H1 (cell line): ENCODE data around the gene SOCS3. TPM values are rescaled to one million over a fixed set of nuclear protein-coding genes. Genes with fewer than 3 reads are reported as not detected.

ENCODE experiments used
- CTCF ChIA-PET: fragments of 300-600 bp; sonication (Branson Sonifier 250); formaldehyde crosslinking; loops from one replicate; lab custom pipeline; 2021; ENCODE audit not compliant: partially characterized antibody; lab: Charles Lee
- POLR2A ChIA-PET: fragments of 300-600 bp; sonication (Branson Sonifier 250); formaldehyde crosslinking; loops from one replicate; lab custom pipeline; 2021; ENCODE audit warnings: inconsistent platforms; ENCODE audit not compliant: partially characterized antibody; lab: Charles Lee
- DNase-seq, 2 experiments: peaks; one replicate each; pipeline versions ENCODE4 v3.0.0 to v3.0.0-alpha.2; 2010 to 2022; ENCODE audit warnings: low spot score in 2 of 2, low read depth in 1 of 2, mixed read lengths in 1 of 2
- FAIRE-seq: peaks from 2 replicates; lab custom pipeline; 2011; peaks lifted over from hg19 to GRCh38; lab: Jason Lieb, UNC
- H2AFZ ChIP-seq: 2 replicates; pipeline ENCODE4 v1.8.1; 2012; ENCODE audit warnings: low read length, inconsistent platforms
- H2AK5ac ChIP-seq: 2 replicates; pipeline ENCODE4 v1.6.1; 2013; ENCODE audit warnings: low read depth, low read length
- H2BK120ac ChIP-seq: replicated peaks from 2 replicates; pipeline ENCODE3; 2013; ENCODE audit warnings: low read depth, low read length, inconsistent platforms
- H2BK12ac ChIP-seq: 2 replicates; pipeline ENCODE4 v1.6.1; 2013; ENCODE audit warnings: low read depth, low read length
- H2BK15ac ChIP-seq: 2 replicates; pipeline ENCODE4 v1.6.1; 2013; ENCODE audit warnings: low read length
- H2BK20ac ChIP-seq: 2 replicates; pipeline ENCODE4 v1.6.1; 2013; ENCODE audit warnings: low read length
- H2BK5ac ChIP-seq: 2 replicates; pipeline ENCODE4 v1.6.1; 2013; ENCODE audit warnings: low read depth, low read length
- H3K14ac ChIP-seq: 2 replicates; pipeline ENCODE4 v1.6.1; 2013; ENCODE audit warnings: inconsistent platforms; ENCODE audit not compliant: insufficient read length
- H3K18ac ChIP-seq: 2 replicates; pipeline ENCODE4 v1.6.1; 2013; ENCODE audit warnings: low read length; ENCODE audit errors: extremely low read depth
- H3K23ac ChIP-seq: 2 replicates; pipeline ENCODE4 v1.6.1; 2013; ENCODE audit warnings: inconsistent platforms; ENCODE audit not compliant: insufficient read length
- H3K23me2 ChIP-seq: 2 replicates; pipeline ENCODE4 v1.6.1; 2013; ENCODE audit warnings: low read depth, low read length
- H3K27ac ChIP-seq: 2 replicates; pipeline ENCODE4 v1.6.1; 2011; ENCODE audit warnings: low read depth, low read length, inconsistent platforms
- H3K27me3 ChIP-seq, 4 experiments: replicated peaks in 1 of 4; 1 replicate in 1 of 4; 2 replicates in 3 of 4; pipeline versions ENCODE4 v1.6.1 to v1.8.1; 2011 to 2013; ENCODE audit warnings: low read length in 3 of 4, mild to moderate bottlenecking in 3 of 4, inconsistent platforms in 2 of 4, mixed read lengths in 2 of 4, moderate library complexity in 1 of 4; ENCODE audit not compliant: control insufficient read depth in 3 of 4, insufficient read depth in 3 of 4; ENCODE audit errors: extremely low read depth in 1 of 4
- H3K36me3 ChIP-seq, 4 experiments: 2 replicates each; pipeline versions ENCODE4 v1.6.1 to v1.8.1; 2011 to 2013; ENCODE audit warnings: mild to moderate bottlenecking in 4 of 4, low read length in 3 of 4, moderate library complexity in 2 of 4, control low read depth in 1 of 4, inconsistent platforms in 1 of 4; ENCODE audit not compliant: insufficient read depth in 4 of 4, control insufficient read depth in 2 of 4
- H3K4ac ChIP-seq: replicated peaks from 2 replicates; pipeline ENCODE3; 2013; ENCODE audit warnings: low read length, low read depth, mixed read lengths, inconsistent platforms; ENCODE audit not compliant: insufficient read length
- H3K4me1 ChIP-seq, 4 experiments: replicated peaks in 1 of 4; 1 replicate in 1 of 4; 2 replicates in 3 of 4; pipeline versions ENCODE4 v1.6.1 to v1.8.1; 2011 to 2013; ENCODE audit warnings: low read length in 3 of 4, inconsistent platforms in 2 of 4, mixed read lengths in 1 of 4; ENCODE audit not compliant: insufficient read depth in 4 of 4, control insufficient read depth in 3 of 4
- H3K4me2 ChIP-seq, 2 experiments: 2 replicates each; pipeline versions ENCODE4 v1.6.1 to v1.8.1; 2011 to 2013; ENCODE audit warnings: low read depth in 2 of 2, low read length in 2 of 2, control low read depth in 1 of 2, inconsistent platforms in 1 of 2, mild to moderate bottlenecking in 1 of 2; ENCODE audit not compliant: insufficient read depth in 1 of 2
- H3K4me3 ChIP-seq, 4 experiments: fragments of 200-600, 300-600 bp in 1 of 4; sonication (generic), shearing (Covaris generic), sonication (Bioruptor Twin) in 1 of 4; 2 replicates each; pipeline versions ENCODE4 v1.5.1 to v1.8.1; 2011 to 2016; ENCODE audit warnings: low read length in 4 of 4, low read depth in 3 of 4, control low read depth in 2 of 4, inconsistent platforms in 2 of 4, mild to moderate bottlenecking in 2 of 4, mixed read lengths in 1 of 4, moderate library complexity in 1 of 4; ENCODE audit not compliant: insufficient read depth in 2 of 4; ENCODE audit errors: extremely low read depth in 1 of 4
- H3K56ac ChIP-seq: replicated peaks from 2 replicates; pipeline ENCODE3; 2013; ENCODE audit warnings: low read depth, mild to moderate bottlenecking, mixed read lengths, low read length, inconsistent platforms; ENCODE audit not compliant: insufficient read length
- H3K79me1 ChIP-seq: 2 replicates; pipeline ENCODE4 v1.6.1; 2013; ENCODE audit warnings: low read depth, low read length, control low read depth
- H3K79me2 ChIP-seq, 2 experiments: 2 replicates each; pipeline versions ENCODE4 v1.6.1 to v1.8.1; 2012 to 2013; ENCODE audit warnings: low read length in 2 of 2, mild to moderate bottlenecking in 2 of 2, inconsistent platforms in 1 of 2; ENCODE audit not compliant: insufficient read depth in 2 of 2, control insufficient read depth in 1 of 2
- H3K9ac ChIP-seq, 4 experiments: replicated peaks in 1 of 4; 1 replicate in 1 of 4; 2 replicates in 3 of 4; pipeline versions ENCODE4 v1.6.1 to v1.8.1; 2011 to 2013; ENCODE audit warnings: low read depth in 3 of 4, low read length in 3 of 4, control low read depth in 2 of 4, mild to moderate bottlenecking in 2 of 4, moderate library complexity in 2 of 4, inconsistent platforms in 1 of 4; ENCODE audit errors: extremely low read depth in 1 of 4
- H3K9me3 ChIP-seq, 2 experiments: 2 replicates each; pipeline versions ENCODE4 v1.6.1 to v1.8.1; 2012 to 2013; ENCODE audit warnings: mild to moderate bottlenecking in 2 of 2, moderate library complexity in 2 of 2, control low read depth in 1 of 2, inconsistent platforms in 1 of 2, low read depth in 1 of 2, low read length in 1 of 2, mixed read lengths in 1 of 2; ENCODE audit not compliant: insufficient read depth in 2 of 2
- H4K20me1 ChIP-seq, 2 experiments: replicated peaks in 1 of 2; 2 replicates each; pipeline versions ENCODE3 to v1.8.1; 2011 to 2013; ENCODE audit warnings: inconsistent platforms in 2 of 2, low read length in 2 of 2, mild to moderate bottlenecking in 1 of 2; ENCODE audit not compliant: insufficient read depth in 2 of 2, control insufficient read depth in 1 of 2
- H4K5ac ChIP-seq: 2 replicates; pipeline ENCODE4 v1.6.1; 2013; ENCODE audit warnings: low read length, low read depth, mixed read lengths, inconsistent platforms; ENCODE audit not compliant: insufficient read length
- H4K8ac ChIP-seq: 2 replicates; pipeline ENCODE4 v1.8.0; 2013; ENCODE audit warnings: mild to moderate bottlenecking, moderate library complexity, low read length, inconsistent platforms; ENCODE audit not compliant: insufficient read depth; ENCODE audit errors: extremely low read depth
- H4K91ac ChIP-seq: replicated peaks from 2 replicates; pipeline ENCODE3; 2013; ENCODE audit warnings: low read length, mixed read lengths, inconsistent platforms; ENCODE audit not compliant: insufficient read length
- CBX8 ChIP-seq: fragments of 300-800, 300-1000 bp; sonication (generic); IDR thresholded peaks from 2 replicates; pipeline ENCODE4 v1.7.1; 2016; ENCODE audit warnings: low read depth, low read length, borderline replicate concordance
- EZH2 ChIP-seq: fragments of 200-600 bp; sonication (generic); IDR thresholded peaks from 2 replicates; pipeline ENCODE4 v1.7.1; 2012; ENCODE audit warnings: low read depth, mild to moderate bottlenecking, moderate library complexity, low read length, inconsistent platforms; ENCODE audit not compliant: severe bottlenecking
- GABPA ChIP-seq: IDR thresholded peaks from 2 replicates; pipeline ENCODE4 v1.6.1; 2011; ENCODE audit warnings: mild to moderate bottlenecking, low read length, moderate library complexity, borderline replicate concordance; ENCODE audit not compliant: insufficient read depth
- KDM5A ChIP-seq: fragments of 200-600 bp; IDR thresholded peaks from 2 replicates; pipeline ENCODE4 v1.7.1; 2012; ENCODE audit warnings: mild to moderate bottlenecking, low read length, inconsistent platforms, mixed read lengths
- MAFK ChIP-seq: IDR thresholded peaks from 2 replicates; pipeline ENCODE4 v1.6.1; 2012; ENCODE audit warnings: low read depth, mild to moderate bottlenecking, improper control_type of control experiment, low read length
- NRF1 ChIP-seq: IDR thresholded peaks from 2 replicates; pipeline ENCODE4 v1.6.1; 2011; ENCODE audit warnings: mild to moderate bottlenecking, low read depth, low read length, improper control_type of control experiment
- PHF8 ChIP-seq: fragments of 200-600 bp; sonication (generic); conservative IDR thresholded peaks from 2 replicates; pipeline ENCODE4 v1.7.1; 2012; ENCODE audit warnings: low read depth, mild to moderate bottlenecking, inconsistent platforms, low read length, moderate library complexity
- SP1 ChIP-seq: IDR thresholded peaks from 2 replicates; pipeline ENCODE4 v1.6.1; 2011; ENCODE audit warnings: low read depth, low read length
- TAF7 ChIP-seq: optimal IDR thresholded peaks from 2 replicates; pipeline ENCODE3; 2011; ENCODE audit warnings: low read depth, mild to moderate bottlenecking, inconsistent platforms, low read length, moderate library complexity, borderline replicate concordance
- USF2 ChIP-seq: IDR thresholded peaks from 2 replicates; pipeline ENCODE4 v1.6.1; 2011; ENCODE audit warnings: low read length, improper control_type of control experiment
- WGBS, 2 experiments: shearing (Covaris generic) in 1 of 2; methylation state at CpG; one replicate each; pipeline versions ENCODE4 v1.1.6 to v1.1.7; 2013 to 2015; ENCODE audit warnings: low lambda C conversion rate in 2 of 2, mixed read lengths in 2 of 2, inconsistent platforms in 1 of 2, low coverage in 1 of 2, missing lambda C conversion rate in 1 of 2; ENCODE audit not compliant: insufficient replicate concordance in 2 of 2, insufficient coverage in 1 of 2, insufficient read length in 1 of 2; ENCODE audit errors: extremely low coverage in 1 of 2, missing lambda C conversion rate in 1 of 2; 5-methylcytosine and 5-hydroxymethylcytosine counted together
- polyA plus RNA-seq, 7 experiments: library from polyadenylated mRNA; depleted of rRNA in 3 of 7; stranded (reverse) in 5 of 7; unstranded in 2 of 7; fragments of >200 nt in 5 of 7; fragments of 200-250 nt in 2 of 7; gene quantifications; 1 replicate in 5 of 7; 2 replicates in 1 of 7; 4 replicates in 1 of 7; pipeline versions ENCODE4 v1.2.1 to v1.2.3, GENCODE V29; 2011 to 2013; ENCODE audit warnings: missing spikeins in 2 of 7, mixed read lengths in 2 of 7
- total RNA-seq: library from RNA; stranded (reverse); fragmentation: NEBNext Ultra II Directional; extraction: Animal tissue kit (Norgen Biotek cat#: 25700); gene quantifications from 2 replicates; pipeline ENCODE4 v1.2.1, GENCODE V29; 2021

SOCS3 gene
- total and polyA plus RNA-seq, 2 of the 8 experiments (the other 6 are each of a cell fraction or from before 2014, with no cell fraction given): 10.1 to 47.9 TPM

- no peak overlapping the region for H2BK15ac ChIP-seq
- no peak overlapping the region for H2AFZ ChIP-seq
- peaks cover 12 to 24% of the 10 kb centered on the region in 2 experiments for H4K20me1 ChIP-seq
- no peak overlapping the region for H3K27ac ChIP-seq
- no peak overlapping the region for H3K18ac ChIP-seq
- H3K79me2 ChIP-seq: peaks cover 0 to 59% of the 10 kb centered on the region in 2 experiments
- 91% methylated on average over 12 of the region's 13 CpGs; no CpG with 5 or more reads in 1 of the 2 experiments for WGBS, 2 experiments
- no peak for DNase-seq
- H2BK20ac ChIP-seq: no peak overlapping the region
- H3K27me3 ChIP-seq: no peaks in the 10 kb centered on the region
- H2BK12ac ChIP-seq: no peak overlapping the region
- POLR2A ChIA-PET: no interaction called here
- no peak overlapping the region for H4K91ac ChIP-seq
- H3K79me1 ChIP-seq: peaks cover 8% of the 10 kb centered on the region; the same call in 1 of the 2 replicates
- H4K8ac ChIP-seq: no peak overlapping the region; the same call in 1 of the 2 replicates
- H2BK120ac ChIP-seq: no peak overlapping the region
- H4K5ac ChIP-seq: no peak overlapping the region
- H3K9me3 ChIP-seq: no peaks in the 10 kb centered on the region
- FAIRE-seq: no peak
- no peak overlapping the region for H3K23ac ChIP-seq
- H3K4me1 ChIP-seq: no peaks in the 10 kb centered on the region
- no peak overlapping the region for H3K4me3 ChIP-seq
- no peak overlapping the region for H3K9ac ChIP-seq
- CTCF ChIA-PET: interaction anchor here (1.2 to 3.9 kb wide), 4 partner anchors 9 to 37 kb away, joined by 3 to 18 read pairs (median 4); no protein-coding TSS in a partner anchor
- no peak overlapping the region for H3K4me2 ChIP-seq
- H3K23me2 ChIP-seq: no peaks in the 10 kb centered on the region
- TF ChIP-seq MAFK: no peak
- no peak for TF ChIP-seq SP1
- TF ChIP-seq KDM5A: no peak
- TF ChIP-seq EZH2: no peak
- no peak for TF ChIP-seq CBX8
- no peak for TF ChIP-seq PHF8
- no peak for TF ChIP-seq TAF7
- no peak for TF ChIP-seq GABPA
- no peak for TF ChIP-seq USF2
- TF ChIP-seq NRF1: no peak
- peaks cover 27 to 64% (median 53%) of the 10 kb centered on the region in 4 experiments for H3K36me3 ChIP-seq
- no peak overlapping the region for H2BK5ac ChIP-seq
- H3K14ac ChIP-seq: no peak overlapping the region
- no peak overlapping the region for H3K4ac ChIP-seq
- no peak overlapping the region for H2AK5ac ChIP-seq
- no peak overlapping the region for H3K56ac ChIP-seq
Measured at GRCh38 chr17:78397681-78398101, 37.8 kb upstream of the SOCS3 start.
